NCI-H2196 treated with DMSO at 0.1 percent for 48 hours (cell line): ENCODE data around the gene CDH13.

Experiments
- DNase-seq: peaks from one replicate; lab custom pipeline; 2025; ENCODE audit not compliant: unreplicated experiment; lab: John Stamatoyannopoulos, UW

CDH13 gene

GRCh38 chr16:82773018-82773417, 146.2 kb downstream of the CDH13 start:
- DNase-seq = no peak

GRCh38 chr16:82776470-82777146, 149.8 kb downstream of the CDH13 start:
- no peak for DNase-seq

GRCh38 chr16:82782715-82783251, 156.0 kb downstream of the CDH13 start:
- no peak for DNase-seq

GRCh38 chr16:82783933-82784572, 157.3 kb downstream of the CDH13 start:
- DNase-seq = no peak

- DNase-seq = no peak
These were observed 157.8 kb downstream of the CDH13 start for GRCh38 chr16:82784573-82784968.

- DNase-seq = no peak
These were observed 161.5 kb downstream of the CDH13 start for GRCh38 chr16:82788225-82788624.

- DNase-seq = no peak
These were observed 162.2 kb downstream of the CDH13 start for GRCh38 chr16:82788919-82789318.

GRCh38 chr16:82792693-82793092, 165.9 kb downstream of the CDH13 start:
- DNase-seq = no peak

GRCh38 chr16:82793528-82794245, 166.9 kb downstream of the CDH13 start:
- DNase-seq = no peak

GRCh38 chr16:82796047-82796446, 169.3 kb downstream of the CDH13 start:
- no peak for DNase-seq

- DNase-seq = no peak
These were observed 174.6 kb downstream of the CDH13 start for GRCh38 chr16:82801361-82801760.

- DNase-seq = no peak
These were observed 179.1 kb downstream of the CDH13 start for GRCh38 chr16:82805866-82806265.

- no peak for DNase-seq
These were observed 180.5 kb downstream of the CDH13 start for GRCh38 chr16:82807311-82807710.

GRCh38 chr16:82808036-82808435, 181.3 kb downstream of the CDH13 start:
- DNase-seq = no peak

- DNase-seq = no peak
These were observed 183.3 kb downstream of the CDH13 start for GRCh38 chr16:82810077-82810476.

- no peak for DNase-seq
These were observed 187.3 kb downstream of the CDH13 start for GRCh38 chr16:82814059-82814458.

- DNase-seq = no peak
These were observed 192.5 kb downstream of the CDH13 start for GRCh38 chr16:82819286-82819685.

GRCh38 chr16:82820855-82821254, 194.1 kb downstream of the CDH13 start:
- DNase-seq = no peak

GRCh38 chr16:82824408-82824807, 197.6 kb downstream of the CDH13 start:
- DNase-seq = no peak

GRCh38 chr16:82829301-82829700, 202.5 kb downstream of the CDH13 start:
- no peak for DNase-seq

- DNase-seq = no peak
These were observed 204.2 kb downstream of the CDH13 start for GRCh38 chr16:82830944-82831343.

GRCh38 chr16:82832821-82833220, 206.1 kb downstream of the CDH13 start:
- DNase-seq = no peak
